GM15510 (cell line): ENCODE measurements around the gene TTC9C.
A peak's percentile ranks its signal among the peaks of the same experiment; 100 is the strongest.

ENCODE experiments used
- POLR2A ChIP-seq: IDR thresholded peaks from 3 replicates; pipeline ENCODE4 v1.6.1; 2011; ENCODE audit warnings: borderline replicate concordance; ENCODE audit not compliant: insufficient read length; ENCODE audit errors: extremely low read depth

TTC9C gene

DNA sequence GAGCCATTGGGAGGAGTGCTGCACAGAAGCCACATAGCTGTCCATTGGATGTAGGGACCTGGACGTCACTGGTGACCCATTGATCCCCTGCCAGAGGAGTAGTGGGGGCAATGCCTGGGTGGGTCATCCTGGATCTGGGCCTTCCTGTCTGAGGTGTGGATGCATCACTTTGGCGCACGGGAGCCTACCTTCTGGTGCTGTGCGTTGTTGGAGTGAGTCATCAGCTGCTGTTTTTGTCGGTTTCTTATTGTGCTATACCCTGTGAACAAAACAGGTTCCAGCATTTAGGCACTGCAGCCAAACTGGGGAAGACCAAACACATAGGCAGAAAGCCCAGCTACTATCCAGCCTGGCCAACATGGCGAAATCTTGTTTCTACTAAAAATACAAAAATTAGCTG lies 46.1 kb downstream of the TTC9C start:
- TF ChIP-seq POLR2A, result no peak

DNA sequence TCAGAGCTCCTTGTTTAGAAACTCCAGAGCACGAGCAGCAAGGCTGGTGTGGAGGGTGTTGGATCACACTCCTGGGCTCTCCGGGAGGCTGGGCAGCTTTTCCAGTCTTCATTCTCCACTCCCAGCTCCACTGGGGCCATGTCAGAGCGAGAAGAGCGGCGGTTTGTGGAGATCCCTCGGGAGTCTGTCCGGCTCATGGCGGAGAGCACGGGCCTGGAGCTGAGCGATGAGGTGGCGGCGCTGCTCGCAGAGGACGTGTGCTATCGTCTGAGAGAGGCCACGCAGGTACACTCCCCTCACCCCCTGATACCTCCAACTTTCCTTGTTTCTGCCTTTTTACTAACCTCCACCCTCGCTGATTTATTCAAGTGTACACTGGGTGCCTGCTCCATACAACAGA lies 47.4 kb downstream of the TTC9C start:
- TF ChIP-seq POLR2A, result no peak

DNA sequence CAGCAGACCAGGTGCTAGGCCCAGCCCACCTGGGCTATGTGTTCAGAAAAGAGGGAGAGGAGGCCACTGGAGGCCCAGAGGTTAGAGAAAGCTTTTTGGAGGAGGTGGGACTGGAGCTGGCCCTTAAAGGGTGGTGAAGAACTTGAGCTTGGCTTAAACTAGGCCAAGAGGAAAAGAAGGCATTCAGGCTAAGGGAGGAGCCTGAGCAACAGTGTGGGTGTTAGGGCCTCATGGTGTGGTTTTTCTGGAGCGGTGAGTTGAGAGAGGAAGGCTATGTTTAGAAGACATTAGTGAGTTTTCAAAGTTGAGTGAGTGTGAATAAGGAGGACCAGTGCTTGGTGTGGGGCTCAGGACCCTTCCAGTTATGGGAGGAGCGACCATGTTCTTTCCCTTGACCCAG lies 49.1 kb downstream of the TTC9C start:
- TF ChIP-seq POLR2A, result no peak

DNA sequence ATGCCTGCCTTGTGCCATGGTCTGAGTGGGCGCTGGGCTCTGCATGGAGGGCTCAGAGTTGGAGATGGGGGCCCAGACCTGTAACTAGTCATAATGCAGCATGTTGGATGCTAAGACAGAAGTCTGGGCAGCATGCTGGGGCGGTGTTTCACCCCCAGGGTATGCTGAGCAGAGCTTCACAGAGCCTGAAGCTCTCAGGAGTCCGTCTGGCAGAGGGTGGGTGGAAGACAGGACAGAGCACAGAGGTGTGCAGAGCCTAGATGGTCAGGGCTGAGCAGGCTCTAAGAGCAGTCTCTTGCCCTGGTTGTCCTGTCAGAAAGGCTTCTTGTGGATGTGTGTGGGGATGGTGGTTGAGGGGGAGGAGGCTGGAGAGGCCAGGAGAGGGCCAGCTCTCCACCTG lies 50.2 kb downstream of the TTC9C start:
- TF ChIP-seq POLR2A, result no peak

DNA sequence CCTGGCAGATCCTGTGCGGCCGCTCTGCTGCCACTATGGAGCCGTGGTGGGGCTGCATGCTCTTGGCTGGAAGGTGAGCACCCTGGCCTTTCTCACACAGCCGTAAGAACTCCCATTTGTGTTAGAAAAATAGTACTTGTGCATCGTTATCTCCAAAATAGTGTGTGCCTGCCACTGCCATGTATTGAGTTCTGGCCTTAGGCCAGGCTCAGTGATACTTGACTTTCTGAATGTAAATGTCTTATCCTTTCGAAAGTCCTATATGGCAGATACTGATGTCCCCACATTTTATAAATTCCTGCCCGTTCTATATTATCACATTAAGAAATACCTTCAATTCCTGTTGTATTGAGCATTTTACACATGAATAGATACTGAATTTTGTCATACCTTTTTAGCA lies 54.5 kb downstream of the TTC9C start:
- TF ChIP-seq POLR2A, result no peak

DNA sequence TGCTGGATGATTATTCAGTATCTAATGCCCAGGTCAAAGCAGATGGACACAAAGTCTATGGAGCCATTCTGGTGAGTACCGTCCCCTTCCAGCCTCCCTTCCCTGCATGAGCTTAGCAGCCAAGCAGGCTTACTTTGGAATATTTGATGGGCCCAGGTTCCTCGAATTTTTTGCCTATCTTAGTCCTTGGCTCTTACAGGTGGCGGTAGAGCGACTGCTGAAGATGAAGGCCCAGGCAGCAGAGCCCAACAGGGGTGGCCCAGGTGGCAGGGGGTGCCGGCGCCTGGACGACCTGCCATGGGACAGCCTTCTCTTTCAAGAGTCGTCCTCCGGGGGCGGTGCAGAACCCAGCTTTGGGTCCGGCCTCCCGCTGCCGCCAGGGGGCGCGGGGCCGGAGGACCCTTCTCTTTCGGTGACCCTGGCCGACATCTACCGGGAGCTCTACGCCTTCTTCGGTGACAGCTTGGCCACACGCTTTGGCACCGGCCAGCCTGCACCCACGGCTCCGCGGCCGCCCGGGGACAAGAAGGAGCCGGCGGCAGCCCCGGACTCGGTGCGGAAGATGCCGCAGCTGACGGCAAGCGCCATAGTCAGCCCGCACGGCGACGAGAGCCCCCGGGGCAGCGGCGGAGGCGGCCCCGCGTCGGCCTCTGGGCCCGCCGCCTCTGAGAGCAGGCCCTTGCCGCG lies 58.2 kb downstream of the TTC9C start:
- TF ChIP-seq POLR2A, result no peak

DNA sequence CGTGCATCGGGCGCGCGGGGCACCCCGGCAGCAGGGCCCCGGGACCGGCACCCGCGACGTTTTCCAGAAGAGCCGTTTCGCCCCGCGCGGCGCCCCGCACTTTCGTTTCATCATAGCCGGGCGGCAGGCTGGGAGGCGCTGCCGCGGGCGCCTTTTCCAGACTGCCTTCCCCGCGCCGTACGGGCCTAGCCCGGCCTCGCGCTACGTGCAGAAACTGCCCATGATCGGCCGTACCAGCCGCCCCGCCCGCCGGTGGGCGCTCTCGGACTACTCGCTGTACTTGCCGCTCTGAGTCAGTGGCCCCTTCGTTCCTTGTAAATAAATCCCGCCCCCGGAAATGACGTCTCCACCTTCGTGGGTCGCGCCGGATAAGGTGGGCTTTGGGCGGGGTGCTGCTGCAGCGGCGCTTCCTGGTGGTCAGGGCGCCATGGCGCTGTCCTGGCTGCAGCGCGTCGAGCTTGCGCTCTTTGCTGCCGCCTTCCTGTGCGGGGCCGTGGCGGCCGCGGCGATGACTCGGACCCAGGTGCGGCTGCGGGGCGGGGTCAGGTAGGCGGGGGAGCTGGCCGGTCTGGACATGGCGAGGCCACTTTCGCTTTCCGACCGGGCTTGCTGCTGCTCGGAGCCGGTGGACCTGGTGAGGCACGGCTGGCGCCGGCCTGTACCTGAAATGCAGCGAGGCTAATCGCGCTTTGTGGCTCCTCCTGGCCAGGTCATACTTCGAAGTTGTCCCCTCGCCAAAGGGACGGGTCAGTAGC lies 58.9 kb downstream of the TTC9C start, which contains the start of gene TMEM179B:
TMEM179B (plus strand) TSS at position 398 of the 755 bp plus-strand sequence; CDS start at position 428, 30 bp downstream.
- TF ChIP-seq POLR2A, result peak; percentile 99
